SHP77 (cell line): ENCODE results near the gene LLGL1.

Experiments used
- DNase-seq, 2 experiments: peaks; one replicate each; lab custom pipeline; 2025; lab: John Stamatoyannopoulos, UW

LLGL1 gene

DNA sequence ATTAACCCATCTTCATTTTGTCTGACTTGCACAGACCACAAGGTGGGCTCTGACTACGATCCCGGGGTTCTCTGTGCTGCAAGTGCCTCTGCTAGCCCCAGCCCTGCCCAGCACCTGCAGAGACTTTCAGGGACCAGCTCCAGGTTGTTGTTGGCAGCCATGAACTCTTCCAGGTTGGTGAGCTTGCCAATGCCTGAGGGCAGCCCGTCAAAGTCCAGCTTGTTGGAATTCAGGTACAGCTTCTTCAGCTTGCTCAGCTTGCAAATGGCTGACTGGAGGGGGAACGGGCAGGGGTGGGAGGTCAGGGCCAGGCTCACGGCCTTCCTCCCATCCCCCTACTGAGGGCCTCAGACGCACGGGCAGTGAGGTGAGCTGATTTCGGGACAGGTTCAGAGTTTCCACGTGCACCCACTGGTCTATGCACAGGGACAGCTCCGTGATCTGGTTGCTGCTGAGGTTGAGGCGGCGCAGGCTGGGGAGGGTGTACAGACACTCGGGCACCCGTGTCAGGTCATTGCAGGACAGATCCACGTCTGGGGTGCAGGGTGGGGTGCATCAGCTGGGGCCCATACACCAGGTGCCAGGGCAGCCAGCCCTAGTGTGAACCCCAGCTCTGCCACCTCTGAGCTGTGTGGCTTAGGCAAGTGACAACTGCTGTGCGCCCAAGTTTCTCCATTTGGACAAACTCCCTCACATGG is 27.9 kb downstream of the LLGL1 start:
- DNase-seq: no peak

DNA sequence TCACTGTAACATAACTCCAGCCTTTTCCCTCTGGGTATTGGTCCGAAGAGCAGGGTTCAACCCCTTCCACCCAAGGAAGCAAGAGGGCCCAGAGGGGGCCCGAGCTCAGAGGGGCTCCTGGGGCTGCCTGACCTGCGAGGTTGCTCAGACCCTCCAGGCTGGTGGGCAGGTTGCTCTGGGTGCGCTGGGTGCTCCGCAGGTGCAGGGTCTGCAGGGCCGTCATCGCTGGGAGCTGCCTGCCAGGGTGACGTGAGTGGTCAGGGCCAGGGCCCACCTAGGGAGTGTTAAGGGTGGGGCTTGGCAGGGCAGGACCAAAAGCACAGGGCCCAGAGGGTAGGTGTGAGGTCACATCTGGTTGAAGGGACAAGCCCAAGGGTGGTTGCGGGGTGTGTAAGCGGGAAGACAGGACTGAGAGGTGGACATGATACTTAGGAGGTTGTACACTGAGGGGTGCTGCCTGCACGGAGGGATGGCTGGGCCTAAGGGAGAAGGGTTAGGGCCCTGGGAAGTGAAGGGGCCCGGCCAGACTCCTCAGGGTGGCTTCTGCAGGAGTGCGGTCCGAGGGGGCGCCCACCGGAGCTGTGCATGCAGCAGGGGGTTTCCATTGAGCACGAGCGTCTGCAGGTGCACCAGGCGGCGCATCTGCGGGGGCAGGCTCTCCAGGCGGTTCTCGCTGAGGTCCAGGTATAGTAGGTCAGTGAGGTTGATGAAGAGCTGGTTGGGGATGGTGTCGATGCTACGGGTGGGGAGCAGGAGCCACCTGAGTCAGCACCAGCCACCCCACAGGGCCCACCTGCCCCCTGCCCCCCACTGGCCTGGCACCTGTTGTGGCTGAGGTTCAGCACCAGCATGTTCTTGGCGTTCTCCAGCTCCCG is 28.7 kb downstream of the LLGL1 start:
- DNase-seq: no peak

DNA sequence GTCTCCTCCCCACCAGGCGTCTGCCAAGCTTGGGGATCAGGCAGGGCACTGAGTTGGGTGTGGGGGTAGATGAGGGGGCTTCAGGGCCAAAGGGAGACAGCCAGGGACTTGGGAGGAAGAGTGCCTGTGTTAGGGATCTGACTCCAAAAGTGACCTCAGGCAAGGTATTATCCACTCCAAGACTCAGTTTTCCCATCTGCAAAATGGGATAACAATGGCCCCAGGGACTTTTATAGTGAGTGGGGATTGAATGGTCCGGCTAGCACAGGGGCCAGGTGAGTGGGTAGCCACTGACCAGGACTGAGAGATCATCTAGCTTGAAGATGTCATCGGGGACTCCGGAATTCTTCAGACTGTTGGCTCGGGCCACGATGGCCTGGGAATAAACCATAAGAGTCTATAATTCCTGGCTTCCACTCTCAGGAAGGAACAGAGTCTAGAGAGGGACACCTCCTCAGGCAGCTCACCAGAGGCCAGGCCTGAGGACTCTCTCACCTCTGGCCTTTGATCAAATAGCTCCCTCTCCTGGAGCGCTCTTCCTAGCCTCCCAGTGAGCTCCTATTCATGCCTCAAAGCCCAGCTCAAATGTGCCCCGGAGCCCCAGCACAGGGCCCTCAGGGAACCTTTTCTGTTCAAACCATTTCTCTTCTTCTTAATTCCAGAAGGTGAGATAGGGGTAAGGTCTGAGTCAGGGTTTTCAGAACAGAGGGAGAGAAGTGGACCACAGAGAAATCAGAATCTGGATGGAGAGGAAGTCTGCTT is 29.6 kb downstream of the LLGL1 start:
- no peak for DNase-seq

DNA sequence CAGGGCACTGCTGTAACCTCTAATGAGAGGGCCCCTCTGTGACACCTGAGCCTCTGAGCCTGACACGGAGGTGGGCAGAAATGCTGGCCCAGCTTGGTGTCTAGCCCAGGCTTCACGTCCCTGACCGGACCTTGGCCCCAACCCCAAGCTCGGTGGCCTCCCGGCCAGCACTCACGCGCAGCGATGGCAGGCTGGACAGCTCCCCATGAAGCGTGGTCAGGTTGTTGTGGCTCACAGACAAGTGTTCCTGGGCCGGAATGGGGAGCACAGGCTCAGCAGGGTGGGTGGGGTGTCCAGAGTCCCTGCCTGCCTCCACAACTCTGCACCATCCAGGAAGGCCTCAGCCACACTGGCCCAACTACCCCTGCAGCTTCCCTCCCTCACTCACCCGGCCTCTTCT is 30.9 kb downstream of the LLGL1 start:
- DNase-seq: no peak

DNA sequence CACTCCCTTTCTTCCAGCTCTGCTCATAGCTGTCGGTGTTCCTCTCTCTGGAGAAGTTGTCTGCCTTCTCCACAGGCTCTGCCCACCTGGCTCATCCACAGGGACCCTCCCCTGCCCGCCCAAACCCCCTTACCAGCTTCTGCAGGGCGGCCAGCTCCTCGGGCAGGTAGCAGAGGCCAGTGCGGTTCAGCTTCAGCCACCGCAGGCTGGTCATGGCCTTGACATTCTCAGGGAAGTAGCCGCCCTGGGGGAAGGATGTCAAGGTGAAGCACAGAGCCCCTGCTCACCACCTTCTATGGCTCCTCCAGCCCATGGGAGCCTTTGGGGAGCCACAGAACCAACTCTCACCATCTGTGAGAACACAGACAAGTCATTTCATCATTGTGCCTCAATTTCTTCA is 31.3 kb downstream of the LLGL1 start:
- DNase-seq: no peak

DNA sequence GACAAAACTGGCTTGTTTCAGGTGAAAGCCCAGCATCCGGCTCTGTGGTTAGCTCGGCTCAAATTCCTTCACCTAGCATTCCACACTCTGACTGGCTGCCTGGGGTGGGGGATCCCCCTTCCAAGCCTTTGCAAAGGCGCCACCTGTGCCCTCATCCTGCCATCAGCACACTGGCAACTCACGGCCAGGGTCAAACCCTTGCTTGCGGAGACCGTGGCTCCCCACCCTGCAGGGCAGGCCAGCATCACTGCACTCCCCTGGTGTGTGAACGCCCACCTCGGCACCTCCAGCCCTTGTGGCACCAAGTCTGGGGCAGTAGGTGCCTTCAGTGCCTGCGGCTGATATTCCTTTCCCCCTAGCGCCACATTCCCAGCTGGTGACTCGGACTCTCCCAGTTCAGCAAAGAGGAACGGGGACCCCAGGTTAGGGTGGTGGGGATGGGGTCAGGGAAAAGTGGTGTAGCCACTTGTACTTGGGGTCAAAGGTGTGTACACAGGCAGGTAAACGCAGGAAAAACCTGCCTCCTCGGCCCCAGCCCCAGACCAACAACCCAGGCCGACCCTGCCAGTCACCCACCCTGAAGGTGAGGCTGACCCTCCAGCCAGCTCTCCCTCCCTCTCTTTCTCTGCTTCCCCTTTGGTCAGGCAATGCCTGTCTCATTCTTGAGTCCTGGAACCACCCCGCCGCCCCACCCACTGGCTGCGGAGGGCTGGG is 32.0 kb downstream of the LLGL1 start:
- DNase-seq: no peak

DNA sequence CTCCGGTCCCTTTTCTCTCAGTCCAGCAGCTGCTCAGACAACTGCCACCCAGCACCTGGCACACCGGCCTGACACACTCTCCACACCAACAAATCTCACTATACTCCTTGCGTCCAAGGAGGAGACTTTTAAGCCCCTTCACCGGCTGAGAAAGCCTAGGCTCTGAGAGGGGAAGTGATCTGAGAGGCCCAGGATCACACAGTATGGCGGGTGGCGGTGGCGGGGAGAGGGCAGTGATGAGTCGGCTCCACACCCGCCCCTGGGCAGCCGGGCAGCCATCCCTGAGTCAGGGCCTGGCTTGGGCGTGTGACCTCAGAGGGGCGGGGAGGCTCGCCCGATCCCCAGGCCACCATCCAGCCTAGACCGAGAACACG is 32.5 kb downstream of the LLGL1 start:
- DNase-seq: peak; percentile 69 to 75

DNA sequence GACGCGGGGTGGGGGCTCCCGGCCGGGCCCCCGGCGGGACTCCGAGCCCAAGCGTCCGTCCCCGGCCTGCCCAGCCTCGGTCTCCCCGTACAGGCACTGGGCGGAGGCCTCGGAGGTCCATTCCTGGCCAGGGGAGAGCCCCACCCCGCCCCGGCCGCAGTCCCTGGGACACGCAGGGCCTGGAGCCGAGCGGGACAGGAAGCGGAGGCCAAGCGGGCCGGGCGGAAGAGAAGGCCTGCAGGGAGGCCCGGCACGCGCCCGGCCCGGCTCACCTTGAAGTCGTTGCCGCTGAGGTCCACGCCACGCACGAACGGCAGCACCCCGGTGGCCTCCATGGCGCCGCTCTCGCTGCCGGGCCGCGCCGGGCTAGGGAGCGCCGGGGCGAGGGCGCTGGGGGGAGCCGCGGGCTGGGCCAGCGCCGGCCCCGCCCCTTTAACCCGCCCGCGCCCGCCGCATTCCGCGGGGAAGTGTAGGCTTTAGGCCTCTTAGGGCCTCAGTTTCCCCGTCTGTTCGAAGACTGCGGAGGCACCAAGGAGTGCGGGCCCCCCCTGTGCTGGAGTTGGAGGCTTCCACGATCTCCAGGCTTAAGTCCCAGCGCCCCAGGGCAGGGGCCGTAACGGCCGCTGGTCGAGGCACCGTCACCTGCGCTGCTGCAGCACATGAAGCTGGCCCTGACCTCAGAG is 33.1 kb downstream of the LLGL1 start, which contains the start of gene FLII:
TSS of gene FLII (minus strand) at position 383 of the 683 bp plus-strand sequence. CDS start at position 335, 48 bp downstream.
- peak; percentile 56 to 78 for DNase-seq

DNA sequence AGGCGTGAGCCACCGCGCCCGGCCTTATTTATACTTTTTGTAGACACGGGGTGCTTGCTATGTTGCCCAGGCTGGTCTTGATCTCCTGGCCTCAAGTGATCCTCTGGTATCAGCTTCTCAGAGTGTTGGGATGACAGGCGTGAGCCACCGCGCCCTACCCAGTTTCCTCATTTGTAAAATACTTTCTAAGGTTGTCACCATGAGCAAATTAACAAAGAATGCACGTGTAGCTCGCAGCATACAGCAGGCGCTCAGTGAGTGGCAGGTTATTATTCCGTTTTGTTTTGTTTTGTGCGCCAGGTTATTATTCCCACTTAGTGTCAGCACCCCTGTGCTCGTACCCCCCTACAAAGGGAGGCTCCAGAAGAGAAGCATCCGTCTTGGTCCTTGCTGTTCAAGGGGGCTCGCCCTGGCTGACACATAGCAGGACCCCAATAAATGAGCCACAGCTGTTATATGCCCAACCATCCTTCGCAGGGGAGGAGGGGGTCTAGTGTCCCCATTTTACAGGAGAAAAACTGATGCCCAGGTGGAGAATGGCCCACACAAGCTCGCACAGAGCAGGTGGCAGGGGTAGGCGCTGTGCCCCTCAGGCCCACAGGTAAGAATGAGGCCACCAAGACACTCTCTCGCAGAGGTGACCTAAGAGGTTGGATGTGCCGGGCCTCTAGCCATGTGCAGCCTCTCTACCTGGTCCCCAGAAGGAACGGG is 34.3 kb downstream of the LLGL1 start:
- DNase-seq: no peak

DNA sequence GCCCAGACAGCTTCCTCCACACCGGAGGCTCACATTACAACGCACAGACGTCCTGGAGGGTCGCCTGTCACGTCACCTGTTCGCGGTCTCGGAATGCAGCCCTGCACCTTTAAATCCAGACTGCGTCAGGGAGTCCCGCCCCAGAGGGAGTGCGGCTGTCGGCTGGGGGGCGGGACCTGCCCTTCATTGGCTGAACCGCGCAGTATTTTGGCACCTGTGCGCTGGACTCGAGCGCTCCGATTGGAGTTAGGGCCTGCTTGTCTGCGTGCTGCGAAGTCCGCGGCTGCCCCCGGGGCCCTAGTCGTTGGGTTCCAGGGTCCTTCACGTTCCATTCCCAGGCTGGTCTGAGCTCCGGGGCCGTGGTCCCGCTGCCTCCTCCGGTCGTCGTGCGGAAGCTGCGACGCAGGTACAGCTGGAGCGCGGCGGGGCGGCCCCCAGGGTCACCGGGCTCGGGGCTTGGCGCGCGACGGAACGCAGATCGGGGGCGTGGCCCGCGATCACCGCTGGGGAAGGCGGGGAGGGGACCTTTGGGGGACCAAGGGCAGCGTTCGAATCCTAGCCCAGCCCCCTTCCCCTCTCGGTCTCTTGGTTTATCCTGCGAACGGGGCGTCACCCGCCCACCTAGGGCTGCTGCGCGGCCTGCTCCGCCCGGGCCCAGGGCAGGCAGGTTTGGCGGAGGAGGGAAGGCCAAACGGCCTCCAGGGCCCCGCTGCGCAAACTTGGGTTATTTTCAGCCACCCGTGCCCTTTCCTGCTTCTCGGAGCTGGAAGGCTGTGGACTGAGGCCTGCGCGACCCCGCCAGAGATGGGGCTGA is 35.1 kb downstream of the LLGL1 start, which contains the start of gene MIEF2:
TSS of gene MIEF2 (plus strand) at position 331 of the 814 bp plus-strand sequence. CDS start 2,059 bp downstream, outside the sequence.
- DNase-seq: peak; percentile 99 to 100

DNA sequence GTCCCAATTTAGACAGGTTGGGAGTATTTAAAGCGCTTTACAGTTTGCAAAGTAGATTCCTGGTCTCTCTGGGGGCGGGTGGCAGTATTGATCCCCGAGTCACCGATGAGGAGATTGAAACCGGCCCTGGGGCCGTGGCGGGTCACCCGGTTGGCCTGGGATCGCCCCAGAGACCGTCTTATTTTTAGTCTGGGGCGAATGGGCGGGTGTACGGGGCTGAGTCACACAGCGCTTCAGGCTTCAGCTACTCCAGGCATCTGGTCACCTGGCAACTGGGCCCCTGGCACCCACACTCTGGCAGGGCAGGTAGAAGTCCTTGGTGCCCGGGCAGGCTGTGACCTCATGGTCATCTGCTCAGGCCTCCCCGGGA is 35.7 kb downstream of the LLGL1 start:
- peak; percentile 39 to 50 for DNase-seq

DNA sequence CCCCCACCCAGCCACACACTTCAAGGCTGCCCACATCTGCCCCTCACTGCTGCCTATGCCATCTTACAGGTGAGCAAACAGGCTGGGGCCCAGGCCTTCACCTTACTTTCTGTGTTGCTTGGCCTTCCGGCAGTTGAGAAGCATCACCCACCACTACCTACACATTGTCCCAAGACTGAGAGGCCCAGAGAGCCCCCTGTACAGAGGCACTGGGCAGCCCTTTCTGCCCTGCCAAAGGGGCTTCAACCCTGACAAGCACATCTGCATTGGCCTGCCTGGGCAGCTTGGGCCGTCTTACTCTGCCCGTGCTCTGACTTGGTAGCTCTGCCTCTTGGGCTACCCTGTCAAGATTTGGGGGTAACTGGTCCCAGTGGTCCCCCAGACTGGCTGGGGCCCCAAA is 36.2 kb downstream of the LLGL1 start:
- no peak for DNase-seq

DNA sequence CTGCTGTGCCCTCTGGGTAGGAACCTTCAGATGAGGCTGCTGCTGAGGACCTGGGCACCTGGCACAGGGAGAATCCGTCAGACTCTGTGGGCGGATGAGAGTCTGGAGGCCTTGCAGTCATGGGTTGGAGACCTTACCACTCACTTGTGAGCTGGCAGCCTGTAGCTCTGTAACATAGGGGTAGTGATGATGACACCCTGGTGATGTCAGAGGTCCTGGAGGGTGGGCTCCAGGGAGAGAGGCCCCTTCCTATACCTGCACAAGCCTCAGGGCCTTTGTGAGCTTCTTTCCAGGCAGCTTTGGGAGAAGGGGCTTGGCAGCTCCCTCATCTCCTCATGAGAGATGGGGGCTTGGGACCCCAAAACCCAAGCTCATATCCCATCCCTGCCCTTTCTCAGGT is 36.7 kb downstream of the LLGL1 start:
- DNase-seq: no peak

DNA sequence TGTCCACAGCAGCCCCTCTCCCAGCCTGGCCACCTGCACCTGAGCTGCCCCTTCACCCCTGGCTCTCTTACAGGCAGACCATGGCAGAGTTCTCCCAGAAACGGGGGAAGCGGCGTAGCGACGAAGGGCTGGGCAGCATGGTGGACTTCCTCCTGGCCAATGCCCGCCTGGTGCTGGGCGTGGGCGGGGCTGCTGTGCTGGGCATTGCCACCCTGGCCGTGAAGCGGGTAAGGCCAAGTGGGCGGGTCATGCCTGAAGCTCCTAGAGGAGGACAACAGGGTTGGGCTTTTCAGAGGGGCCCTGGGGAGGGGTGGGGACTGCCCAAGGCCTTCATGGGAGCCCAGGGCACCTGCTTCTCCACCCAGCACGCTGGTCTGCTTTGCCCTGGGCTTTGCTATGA is 37.2 kb downstream of the LLGL1 start:
- DNase-seq: no peak

DNA sequence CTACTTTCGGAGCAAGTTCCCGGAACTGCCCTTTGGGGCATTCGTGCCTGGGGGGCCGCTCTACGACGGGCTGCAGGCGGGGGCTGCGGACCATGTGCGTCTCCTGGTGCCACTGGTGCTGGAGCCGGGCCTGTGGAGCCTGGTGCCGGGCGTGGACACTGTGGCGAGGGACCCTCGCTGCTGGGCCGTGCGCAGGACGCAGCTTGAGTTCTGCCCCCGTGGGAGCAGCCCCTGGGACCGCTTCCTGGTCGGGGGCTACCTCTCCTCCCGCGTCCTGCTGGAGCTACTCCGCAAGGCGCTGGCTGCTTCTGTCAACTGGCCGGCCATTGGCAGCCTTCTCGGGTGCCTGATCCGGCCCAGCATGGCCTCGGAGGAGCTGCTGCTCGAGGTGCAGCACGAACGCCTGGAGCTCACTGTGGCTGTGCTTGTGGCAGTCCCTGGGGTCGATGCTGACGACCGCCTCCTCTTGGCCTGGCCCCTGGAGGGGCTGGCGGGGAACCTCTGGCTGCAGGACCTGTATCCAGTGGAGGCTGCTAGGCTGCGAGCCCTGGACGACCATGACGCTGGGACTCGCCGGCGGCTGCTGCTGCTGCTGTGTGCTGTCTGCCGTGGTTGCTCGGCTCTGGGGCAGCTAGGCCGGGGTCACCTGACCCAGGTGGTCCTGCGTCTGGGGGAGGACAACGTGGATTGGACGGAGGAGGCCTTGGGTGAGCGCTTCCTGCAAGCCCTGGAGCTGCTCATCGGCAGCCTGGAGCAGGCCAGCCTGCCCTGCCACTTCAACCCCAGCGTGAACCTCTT is 38.6 kb downstream of the LLGL1 start:
- DNase-seq: no peak

DNA sequence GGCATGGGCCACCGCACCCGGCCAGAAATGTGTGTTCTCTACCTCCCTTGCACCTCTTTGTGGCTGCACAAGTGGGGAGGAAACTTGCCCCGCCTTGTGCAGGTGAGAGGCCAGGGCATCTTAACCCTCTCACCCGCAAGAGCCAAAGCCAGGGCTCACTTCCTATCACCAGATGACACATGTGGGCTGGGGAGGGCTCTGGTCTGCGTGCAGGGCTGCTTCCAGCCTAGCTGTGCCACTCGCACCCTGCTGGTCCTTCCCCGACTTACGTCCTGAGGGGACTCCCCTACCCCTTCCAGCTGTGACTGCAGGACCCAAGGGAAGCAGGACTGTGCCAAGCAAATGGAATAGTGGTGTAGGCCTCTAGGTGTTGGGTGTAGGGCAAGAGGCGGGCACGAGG is 41.9 kb downstream of the LLGL1 start:
- DNase-seq: no peak

DNA sequence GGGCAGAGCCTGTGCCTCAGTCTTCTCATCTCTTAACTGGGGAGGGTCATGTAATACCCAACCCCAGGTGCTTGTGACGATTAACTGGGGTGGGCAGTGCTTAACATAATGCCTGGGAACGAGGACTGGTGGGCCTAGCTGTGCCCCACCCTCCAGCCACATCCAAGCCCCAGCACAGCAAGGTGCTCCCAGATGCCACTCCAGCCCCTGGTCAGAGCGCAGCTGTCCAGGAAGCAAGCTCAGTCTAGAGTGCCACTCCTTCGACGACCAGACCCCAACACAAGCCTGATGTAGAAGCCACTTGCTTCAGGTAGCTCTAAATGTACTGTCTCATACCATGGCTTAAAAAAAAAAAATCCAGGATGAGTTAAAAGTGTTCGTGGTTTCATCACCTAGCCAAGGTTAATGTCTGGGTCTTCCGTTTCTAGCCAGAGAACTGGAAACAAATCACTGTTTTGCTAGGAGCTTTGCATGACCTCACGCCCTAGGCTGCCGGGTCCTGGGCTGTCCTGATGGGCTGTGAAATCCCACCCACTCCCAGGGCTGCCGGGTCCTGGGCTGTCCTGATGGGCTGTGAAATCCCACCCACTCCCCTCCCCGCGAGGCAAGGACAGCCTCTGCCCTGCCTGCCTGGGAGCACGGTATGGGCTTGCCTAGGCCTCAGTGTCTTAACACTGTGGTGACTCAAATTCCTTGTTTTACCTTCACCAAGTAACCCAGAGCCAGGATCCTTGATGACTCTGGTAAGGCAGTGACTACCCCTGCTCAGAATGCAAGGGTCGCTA is 42.7 kb downstream of the LLGL1 start:
- no peak for DNase-seq
